GM12891 (cell line): ENCODE measurements around the gene OR5A2.

Experiments used
- POLR2A ChIP-seq: IDR thresholded peaks from 2 replicates; pipeline ENCODE4 v1.6.1; 2011; ENCODE audit warnings: low read depth, low read length, control low read depth
- POLR2AphosphoS5 ChIP-seq: IDR thresholded peaks from 2 replicates; pipeline ENCODE4 v1.6.1; 2011; ENCODE audit warnings: low read depth, low read length, control low read depth
- TAF1 ChIP-seq: IDR thresholded peaks from 2 replicates; pipeline ENCODE4 v1.6.1; 2011; ENCODE audit warnings: low read depth, low read length, control low read depth

- TF ChIP-seq POLR2AphosphoS5 = no peak
- no peak for TF ChIP-seq POLR2A
- no peak for TF ChIP-seq TAF1
These were observed 25.6 kb downstream of the OR5A2 start for GRCh38 chr11:59400461-59401261.
